Mammary epithelial cell (primary cell): ENCODE data around the gene CYB561D1.

ENCODE experiments used
- EZH2 ChIP-seq: IDR thresholded peaks from 2 replicates; pipeline ENCODE4 v1.6.1; 2012; ENCODE audit warnings: low read length, inconsistent platforms, borderline replicate concordance
- TF ChIP-seq, protein P1 (sequence below), 2 donors: IDR thresholded peaks in 1 of 2; conservative IDR thresholded peaks in 1 of 2; 2 replicates each; pipeline ENCODE4 v1.5.1; 2011 to 2012; ENCODE audit warnings: inconsistent platforms in 2 of 2, low read length in 2 of 2, mild to moderate bottlenecking in 2 of 2, control low read depth in 1 of 2, low read depth in 1 of 2; ENCODE audit not compliant: insufficient read depth in 1 of 2; ENCODE audit errors: extremely low read depth in 1 of 2

GRCh38 chr1:109454497-109455133 lies 39.3 kb upstream of the CYB561D1 start:
- TF ChIP-seq, protein P1, sequence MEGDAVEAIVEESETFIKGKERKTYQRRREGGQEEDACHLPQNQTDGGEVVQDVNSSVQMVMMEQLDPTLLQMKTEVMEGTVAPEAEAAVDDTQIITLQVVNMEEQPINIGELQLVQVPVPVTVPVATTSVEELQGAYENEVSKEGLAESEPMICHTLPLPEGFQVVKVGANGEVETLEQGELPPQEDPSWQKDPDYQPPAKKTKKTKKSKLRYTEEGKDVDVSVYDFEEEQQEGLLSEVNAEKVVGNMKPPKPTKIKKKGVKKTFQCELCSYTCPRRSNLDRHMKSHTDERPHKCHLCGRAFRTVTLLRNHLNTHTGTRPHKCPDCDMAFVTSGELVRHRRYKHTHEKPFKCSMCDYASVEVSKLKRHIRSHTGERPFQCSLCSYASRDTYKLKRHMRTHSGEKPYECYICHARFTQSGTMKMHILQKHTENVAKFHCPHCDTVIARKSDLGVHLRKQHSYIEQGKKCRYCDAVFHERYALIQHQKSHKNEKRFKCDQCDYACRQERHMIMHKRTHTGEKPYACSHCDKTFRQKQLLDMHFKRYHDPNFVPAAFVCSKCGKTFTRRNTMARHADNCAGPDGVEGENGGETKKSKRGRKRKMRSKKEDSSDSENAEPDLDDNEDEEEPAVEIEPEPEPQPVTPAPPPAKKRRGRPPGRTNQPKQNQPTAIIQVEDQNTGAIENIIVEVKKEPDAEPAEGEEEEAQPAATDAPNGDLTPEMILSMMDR (conservative IDR thresholded peaks at IDR 0.05 in 1 of 2, IDR thresholded peaks at IDR 0.05 in 1 of 2; ENCODE audit: extremely low read depth in 1 of 2, insufficient read depth in 1 of 2, low read depth in 1 of 2, low read length in 2 of 2): no peak
- no peak for TF ChIP-seq EZH2
